ENCODE measurements around the gene AZIN2.

GRCh38 chr1:33168556-33169289 is 87.8 kb downstream of the AZIN2 start:
- TF ChIP-seq REST (IDR thresholded peaks at IDR 0.05) (no peak), ATF3 (IDR thresholded peaks at IDR 0.05) (no peak), JUND (IDR thresholded peaks at IDR 0.05) (no peak), CTCF (IDR thresholded peaks at IDR 0.05; ENCODE audit: low read depth, low read length, missing input control) (no peak), MAX (IDR thresholded peaks at IDR 0.05) (no peak), GABPA (IDR thresholded peaks at IDR 0.05 in 1 of 2, conservative IDR thresholded peaks at IDR 0.05 in 1 of 2) (no peak)

Measured in liver (tissue), 3 donors.